ENCODE data around the gene ISLR.

DNA sequence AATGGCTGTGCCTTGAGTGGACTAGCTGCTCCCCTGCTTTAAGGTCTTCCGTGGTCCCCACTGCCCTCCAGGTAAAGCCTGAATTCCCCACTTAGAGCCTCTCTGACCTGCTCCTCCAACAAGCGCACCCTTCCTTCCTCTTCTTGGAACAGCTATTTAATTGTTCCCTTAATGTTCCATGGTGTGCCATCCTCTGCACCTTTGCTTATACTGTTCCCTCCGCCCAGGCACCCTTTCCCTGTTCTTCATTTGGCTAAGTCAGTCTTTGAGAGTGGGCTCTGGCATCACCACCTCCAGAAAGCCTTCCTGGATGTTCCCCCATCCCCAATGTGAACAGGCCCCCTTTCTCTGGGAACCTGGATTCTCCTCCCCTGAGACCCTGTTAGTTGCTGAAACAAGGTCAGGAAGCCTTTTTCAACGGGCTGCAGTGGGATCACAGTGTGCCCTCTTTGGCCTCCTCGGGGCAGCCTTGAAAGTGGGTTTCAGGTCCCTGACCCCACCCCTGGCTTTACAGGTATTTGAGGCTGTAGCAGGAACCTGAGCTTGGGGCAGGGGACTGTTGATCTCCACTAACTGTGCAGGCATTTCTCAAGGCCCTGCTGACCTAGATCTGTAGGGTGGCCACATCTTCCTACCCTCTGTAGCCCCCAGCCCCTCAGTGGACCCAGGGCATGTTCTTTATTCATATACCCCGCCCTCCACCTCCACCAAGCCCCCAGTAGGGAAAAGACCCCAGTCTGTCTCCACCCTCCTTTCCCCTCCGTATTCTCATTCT, 5.0 kb downstream of the ISLR start:
- no peak for TF ChIP-seq EZH2 (IDR thresholded peaks at IDR 0.05; ENCODE audit: insufficient read depth, poor library complexity, severe bottlenecking)
- no peak for TF ChIP-seq EZH2phosphoT487 (IDR thresholded peaks at IDR 0.05; ENCODE audit: insufficient read depth, low read depth)
